Fibroblast of pulmonary artery (primary cell): ENCODE measurements around the gene FAM111B.
A peak's percentile ranks its signal among the peaks of the same experiment; 100 is the strongest.

Experiments used
- DNase-seq: peaks from one replicate; pipeline ENCODE4 v3.0.0-alpha.2; 2010; ENCODE audit warnings: low read depth
- H3K4me3 ChIP-seq: replicated peaks from 2 replicates; pipeline ENCODE4 v1.5.1; 2011; ENCODE audit warnings: low read depth, mild to moderate bottlenecking, control low read depth, low read length, moderate library complexity
- TF ChIP-seq, protein P1 (sequence below): IDR thresholded peaks from 2 replicates; pipeline ENCODE4 v1.5.1; 2011; ENCODE audit warnings: mild to moderate bottlenecking, control low read depth, low read length, inconsistent platforms; ENCODE audit errors: missing control alignments

Gene FAM111B

GRCh38 chr11:59154610-59155009, 47.6 kb downstream of the FAM111B start:
- TF ChIP-seq, protein P1, sequence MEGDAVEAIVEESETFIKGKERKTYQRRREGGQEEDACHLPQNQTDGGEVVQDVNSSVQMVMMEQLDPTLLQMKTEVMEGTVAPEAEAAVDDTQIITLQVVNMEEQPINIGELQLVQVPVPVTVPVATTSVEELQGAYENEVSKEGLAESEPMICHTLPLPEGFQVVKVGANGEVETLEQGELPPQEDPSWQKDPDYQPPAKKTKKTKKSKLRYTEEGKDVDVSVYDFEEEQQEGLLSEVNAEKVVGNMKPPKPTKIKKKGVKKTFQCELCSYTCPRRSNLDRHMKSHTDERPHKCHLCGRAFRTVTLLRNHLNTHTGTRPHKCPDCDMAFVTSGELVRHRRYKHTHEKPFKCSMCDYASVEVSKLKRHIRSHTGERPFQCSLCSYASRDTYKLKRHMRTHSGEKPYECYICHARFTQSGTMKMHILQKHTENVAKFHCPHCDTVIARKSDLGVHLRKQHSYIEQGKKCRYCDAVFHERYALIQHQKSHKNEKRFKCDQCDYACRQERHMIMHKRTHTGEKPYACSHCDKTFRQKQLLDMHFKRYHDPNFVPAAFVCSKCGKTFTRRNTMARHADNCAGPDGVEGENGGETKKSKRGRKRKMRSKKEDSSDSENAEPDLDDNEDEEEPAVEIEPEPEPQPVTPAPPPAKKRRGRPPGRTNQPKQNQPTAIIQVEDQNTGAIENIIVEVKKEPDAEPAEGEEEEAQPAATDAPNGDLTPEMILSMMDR, result no peak
- DNase-seq, result no peak
- no peak overlapping the region for H3K4me3 ChIP-seq

GRCh38 chr11:59157433-59157832, 50.4 kb downstream of the FAM111B start:
- TF ChIP-seq, protein P1, result no peak
- H3K4me3 ChIP-seq, result no peak overlapping the region
- no peak for DNase-seq

DNA sequence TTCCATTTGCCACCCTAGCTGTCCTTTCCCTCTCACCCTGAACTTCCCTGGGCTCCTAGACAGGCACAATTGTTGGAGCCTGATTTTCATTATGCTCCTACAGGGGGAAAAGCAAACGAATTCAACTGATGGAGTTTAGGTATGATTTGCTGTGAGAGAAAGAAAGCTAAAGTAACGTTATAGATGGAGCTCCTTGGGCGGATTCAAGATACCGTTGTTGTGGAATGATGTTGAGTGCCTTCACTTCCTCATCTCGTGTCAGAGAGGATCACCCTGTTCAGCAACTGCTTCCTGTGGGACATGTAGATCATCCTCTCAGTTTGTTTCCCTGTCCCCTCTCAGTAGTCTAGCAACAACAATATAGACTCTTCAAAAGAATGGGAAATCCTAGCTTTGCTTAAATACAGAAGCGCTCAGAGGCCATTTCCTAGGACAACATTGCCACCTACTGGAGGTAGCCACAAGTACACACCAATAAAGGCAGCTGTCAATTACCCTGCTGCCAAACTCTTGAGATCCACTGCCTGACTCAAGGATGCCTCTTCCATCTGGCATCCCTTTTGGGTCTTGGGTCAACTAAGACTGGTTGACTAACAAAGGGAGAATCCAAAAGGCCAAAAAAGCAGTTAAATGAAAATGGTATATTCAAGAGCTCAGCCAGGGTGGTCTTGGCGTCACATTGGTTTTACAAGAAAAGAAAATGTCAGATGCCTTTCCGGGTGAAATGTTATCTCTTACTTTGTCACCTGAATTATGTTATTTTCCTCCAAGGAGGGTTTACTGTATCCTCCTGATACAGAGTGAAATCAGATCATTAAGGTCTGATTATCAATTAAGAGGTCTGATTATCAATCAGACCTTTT, 51.4 kb downstream of the FAM111B start:
- DNase-seq, result peak; percentile 86
- no peak overlapping the region for H3K4me3 ChIP-seq
- TF ChIP-seq, protein P1, result peak; percentile 87

- H3K4me3 ChIP-seq, result no peak overlapping the region
- TF ChIP-seq, protein P1, result no peak
- DNase-seq, result no peak
Observed at GRCh38 chr11:59164028-59164427, 57.0 kb downstream of the FAM111B start.

DNA sequence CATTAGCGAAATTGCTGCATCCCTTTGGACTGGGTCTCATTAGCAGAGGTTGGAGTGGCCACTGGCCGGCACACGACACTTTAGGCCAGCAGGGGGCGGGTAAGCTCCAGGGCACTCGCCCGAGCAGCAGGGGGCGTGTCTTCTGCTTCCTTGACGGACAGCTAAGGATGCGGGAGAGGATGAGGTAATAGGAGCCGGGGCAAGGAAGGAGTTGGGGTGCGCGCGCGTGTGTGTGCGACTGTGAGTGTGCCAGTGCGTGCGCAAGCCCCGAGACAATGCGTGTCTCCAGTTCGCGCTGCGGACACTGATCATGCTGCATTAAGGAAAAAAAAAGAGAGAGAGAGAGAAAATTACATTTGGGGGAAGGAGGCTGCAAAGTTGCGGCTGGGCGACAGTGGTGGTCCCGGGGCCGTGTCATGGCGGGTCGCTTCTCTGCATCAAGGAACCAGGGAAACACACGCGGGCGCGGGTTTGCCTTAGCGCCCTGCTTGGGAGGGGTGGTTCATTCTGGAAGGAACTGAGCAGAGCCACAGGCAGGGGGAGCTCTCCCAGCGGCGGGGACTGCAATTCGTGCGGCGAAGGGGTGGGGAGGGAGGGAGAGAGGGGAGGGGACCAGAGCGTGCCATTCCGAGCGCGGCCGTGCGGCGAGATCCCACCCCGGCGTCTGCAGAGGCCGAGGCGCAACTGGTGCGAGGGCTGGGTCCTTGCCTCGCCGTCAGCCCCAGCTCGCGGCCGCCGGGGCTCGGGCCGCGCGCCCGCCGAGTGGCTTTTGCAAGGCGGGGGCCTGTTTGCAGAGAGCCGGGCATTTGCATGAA, 64.7 kb downstream of the FAM111B start, which contains the start of gene DTX4:
TSS of gene DTX4 (plus strand) at position 625 of the 815 bp plus-strand sequence. CDS start 464 bp downstream, outside the sequence.
- H3K4me3 ChIP-seq, result peak within 1 kb of the TSS; percentile 70
- TF ChIP-seq, protein P1, result peak; percentile 99
- DNase-seq, result peak; percentile 92

- TF ChIP-seq, protein P1, result no peak
- H3K4me3 ChIP-seq, result peak overlapping the region; percentile 70
- no peak for DNase-seq
Observed at GRCh38 chr11:59172345-59173079, 65.5 kb downstream of the FAM111B start.
